Neutrophil (primary cell): ENCODE data around the gene USP25.
A peak's percentile ranks its signal among the peaks of the same experiment; 100 is the strongest.

Experiments
- H3K27ac ChIP-seq: fragments of 200-600 bp; sonication (generic); 2 replicates; pipeline ENCODE4 v1.5.1; 2016; ENCODE audit warnings: mild to moderate bottlenecking, moderate library complexity
- H3K27me3 ChIP-seq: fragments of 200-600 bp; sonication (generic); 2 replicates; pipeline ENCODE4 v1.6.0; 2016; ENCODE audit warnings: mild to moderate bottlenecking
- H3K36me3 ChIP-seq: fragments of 200-600 bp; sonication (generic); 2 replicates; pipeline ENCODE4 v1.5.1; 2017
- H3K4me1 ChIP-seq, 2 experiments: fragments of 200-600 bp in 1 of 2; sonication (generic) in 1 of 2; 1 replicate in 1 of 2; 2 replicates in 1 of 2; pipeline versions ENCODE4 v1.5.1 to v1.6.1; 2013 to 2016; ENCODE audit warnings: low read depth in 1 of 2, low read length in 1 of 2, mild to moderate bottlenecking in 1 of 2, moderate library complexity in 1 of 2; ENCODE audit not compliant: control insufficient read depth in 1 of 2, insufficient read depth in 1 of 2
- H3K4me3 ChIP-seq, 2 experiments: fragments of 200-600 bp in 1 of 2; sonication (generic) in 1 of 2; 1 replicate in 1 of 2; 2 replicates in 1 of 2; pipeline ENCODE4 v1.5.1; 2013 to 2016; ENCODE audit warnings: low read depth in 1 of 2, low read length in 1 of 2, mild to moderate bottlenecking in 1 of 2, moderate library complexity in 1 of 2
- H3K9me3 ChIP-seq: fragments of 200-600 bp; sonication (generic); 2 replicates; pipeline ENCODE4 v1.5.1; 2016
- CTCF ChIP-seq: fragments of 200-600 bp; sonication (generic); IDR thresholded peaks from 2 replicates; pipeline ENCODE4 v1.5.1; 2016; ENCODE audit warnings: antibody characterized with exemption

USP25 gene

GRCh38 chr21:15820327-15820726, 90.5 kb downstream of the USP25 start:
- Histone ChIP-seq H3K27ac (no peak overlapping the region), H3K27me3 (no peaks in the 10 kb centered on the region), H3K36me3 (peaks cover 45% of the 10 kb centered on the region), H3K4me3 (no peak overlapping the region), H3K9me3 (no peaks in the 10 kb centered on the region), H3K4me1 (no peaks in the 10 kb centered on the region)
- TF ChIP-seq CTCF: no peak

GRCh38 chr21:15820852-15821379, 91.1 kb downstream of the USP25 start:
- no peaks in the 10 kb centered on the region for H3K27me3 ChIP-seq
- no peak overlapping the region for H3K27ac ChIP-seq
- no peak for TF ChIP-seq CTCF
- no peak overlapping the region for H3K4me3 ChIP-seq
- H3K9me3 ChIP-seq: no peaks in the 10 kb centered on the region
- H3K36me3 ChIP-seq: peaks cover 43% of the 10 kb centered on the region
- no peaks in the 10 kb centered on the region for H3K4me1 ChIP-seq

- H3K36me3 ChIP-seq: peaks cover 53% of the 10 kb centered on the region
- H3K27ac ChIP-seq: no peak overlapping the region
- H3K4me1 ChIP-seq: no peaks in the 10 kb centered on the region
- no peak overlapping the region for H3K4me3 ChIP-seq
- H3K27me3 ChIP-seq: no peaks in the 10 kb centered on the region
- H3K9me3 ChIP-seq: no peaks in the 10 kb centered on the region
- no peak for TF ChIP-seq CTCF
Measured at GRCh38 chr21:15823486-15824150, 93.8 kb downstream of the USP25 start.

- no peak for TF ChIP-seq CTCF
- Histone ChIP-seq H3K9me3 (no peaks in the 10 kb centered on the region), H3K4me1 (no peaks in the 10 kb centered on the region), H3K36me3 (peaks cover 51% of the 10 kb centered on the region), H3K4me3 (no peak overlapping the region), H3K27ac (no peak overlapping the region), H3K27me3 (no peaks in the 10 kb centered on the region)
Measured at GRCh38 chr21:15825700-15826099, 95.9 kb downstream of the USP25 start.

GRCh38 chr21:15826147-15826780, 96.5 kb downstream of the USP25 start:
- TF ChIP-seq CTCF: peak; percentile 35
- Histone ChIP-seq H3K27me3 (no peaks in the 10 kb centered on the region), H3K9me3 (no peaks in the 10 kb centered on the region), H3K36me3 (peaks cover 52% of the 10 kb centered on the region), H3K27ac (no peak overlapping the region), H3K4me3 (no peak overlapping the region), H3K4me1 (no peaks in the 10 kb centered on the region)
